GM23338 (cell line): ENCODE results near the gene PARP1. TPM values are rescaled to one million over a fixed set of nuclear protein-coding genes. Genes with fewer than 3 reads are reported as not detected.

Source experiments
- ATAC-seq: fragments of 200-7000 bp; cut with Tn5 transposase; 3 replicates; pipeline ENCODE4 v1.9.1; 2020
- DNase-seq: peaks from one replicate; pipeline ENCODE4 v3.0.0-alpha.2; 2015; ENCODE audit warnings: low spot score
- H2AFZ ChIP-seq: fragments of 200-600 bp; sonication (generic); 2 replicates; pipeline ENCODE4 v1.8.0; 2016; ENCODE audit warnings: antibody characterized with exemption, mild to moderate bottlenecking, moderate library complexity
- H3F3A ChIP-seq: fragments of 200-600 bp; sonication (generic); replicated peaks from 2 replicates; pipeline ENCODE4 v1.8.0; 2017; ENCODE audit warnings: antibody characterized with exemption, mixed run types, low read depth
- H3K27ac ChIP-seq: fragments of 200-600 bp; sonication (generic); 2 replicates; pipeline ENCODE4 v1.6.1; 2016; ENCODE audit warnings: low read depth
- H3K27me3 ChIP-seq: fragments of 200-600 bp; sonication (generic); 2 replicates; pipeline ENCODE4 v1.8.0; 2016; ENCODE audit warnings: mild to moderate bottlenecking, mixed run types, moderate library complexity; ENCODE audit not compliant: insufficient read depth
- H3K36me3 ChIP-seq: fragments of 200-600 bp; sonication (generic); 2 replicates; pipeline ENCODE4 v1.8.0; 2016; ENCODE audit warnings: mild to moderate bottlenecking; ENCODE audit not compliant: insufficient read depth
- H3K4me1 ChIP-seq: fragments of 200-600 bp; sonication (generic); 2 replicates; pipeline ENCODE4 v1.8.0; 2016; ENCODE audit warnings: mild to moderate bottlenecking, moderate library complexity; ENCODE audit not compliant: insufficient read depth
- H3K4me2 ChIP-seq: fragments of 200-600 bp; sonication (generic); 2 replicates; pipeline ENCODE4 v1.7.1; 2017; ENCODE audit warnings: mixed run types
- H3K4me3 ChIP-seq: fragments of 200-600 bp; sonication (generic); 2 replicates; pipeline ENCODE4 v1.6.1; 2016; ENCODE audit warnings: mixed run types
- H3K79me2 ChIP-seq: fragments of 200-600 bp; sonication (generic); replicated peaks from 2 replicates; pipeline ENCODE4 v1.8.0; 2017; ENCODE audit warnings: mild to moderate bottlenecking; ENCODE audit not compliant: insufficient read depth
- H3K9me2 ChIP-seq: fragments of 200-600 bp; sonication (generic); 2 replicates; pipeline ENCODE4 v1.8.0; 2017; ENCODE audit not compliant: insufficient read depth
- H4K20me1 ChIP-seq: fragments of 200-600 bp; sonication (generic); replicated peaks from 2 replicates; pipeline ENCODE4 v1.8.0; 2017; ENCODE audit warnings: mild to moderate bottlenecking; ENCODE audit not compliant: insufficient read depth
- H3K27ac Mint-ChIP-seq: 2 replicates; pipeline ENCODE4 v1.8.0; 2020; ENCODE audit warnings: inconsistent platforms, mild to moderate bottlenecking, moderate library complexity, mixed read lengths
- H3K27me3 Mint-ChIP-seq: 3 replicates; pipeline ENCODE4 v1.8.0; 2022; ENCODE audit warnings: low read depth, mild to moderate bottlenecking, moderate library complexity, mixed read lengths, inconsistent platforms; ENCODE audit not compliant: insufficient read depth, poor library complexity
- H3K36me3 Mint-ChIP-seq: 3 replicates; pipeline ENCODE4 v1.8.0; 2021; ENCODE audit warnings: low read depth, mild to moderate bottlenecking, inconsistent platforms, moderate library complexity, mixed read lengths
- H3K4me1 Mint-ChIP-seq: 3 replicates; pipeline ENCODE4 v1.8.0; 2020; ENCODE audit warnings: mild to moderate bottlenecking, inconsistent platforms, mixed read lengths
- H3K4me3 Mint-ChIP-seq: 3 replicates; pipeline ENCODE4 v1.8.0; 2021; ENCODE audit warnings: moderate library complexity, mild to moderate bottlenecking, inconsistent platforms, mixed read lengths
- H3K9me3 Mint-ChIP-seq: 3 replicates; pipeline ENCODE4 v1.8.0; 2020; ENCODE audit warnings: moderate library complexity, mild to moderate bottlenecking, inconsistent platforms, mixed read lengths
- CREB1 ChIP-seq: fragments of 250-450 bp; sonication (Bioruptor Pico); IDR thresholded peaks from 2 replicates; pipeline ENCODE4 v1.5.0; 2020; ENCODE audit warnings: low read depth, mild to moderate bottlenecking, moderate library complexity
- EZH2phosphoT487 ChIP-seq: fragments of 200-600 bp; sonication (generic); IDR thresholded peaks from one replicate; pipeline ENCODE4 v1.8.1; 2018; ENCODE audit warnings: antibody characterized with exemption; ENCODE audit not compliant: unreplicated experiment
- NANOG ChIP-seq: IDR thresholded peaks from 2 replicates; pipeline ENCODE4 v1.6.1; 2016; ENCODE audit warnings: antibody characterized with exemption, borderline replicate concordance
- STAT1 ChIP-seq: IDR thresholded peaks from one replicate; pipeline ENCODE4 v1.6.1; 2016; ENCODE audit warnings: antibody characterized with exemption; ENCODE audit not compliant: unreplicated experiment
- ZNF114 ChIP-seq: fragments of 250-450 bp; sonication (Bioruptor Pico); IDR thresholded peaks from 2 replicates; pipeline ENCODE4 v1.5.0; 2020; ENCODE audit warnings: mild to moderate bottlenecking, moderate library complexity
- ZNF331 ChIP-seq: fragments of 250-450 bp; sonication (Bioruptor Pico); IDR thresholded peaks from 2 replicates; pipeline ENCODE4 v1.5.0; 2020; ENCODE audit warnings: low read depth, mild to moderate bottlenecking, moderate library complexity
- polyA plus RNA-seq: library from polyadenylated mRNA; unstranded; fragments of >200 nt; fragmentation: Nextera tagmentation; extraction: Ambion mirVana; gene quantifications from 2 replicates; pipeline ENCODE4 v1.2.1, GENCODE V29; 2016
- total RNA-seq: library from RNA; depleted of rRNA; stranded (reverse); fragments of >200 nt; shearing (Covaris generic); gene quantifications from 2 replicates; pipeline ENCODE4 v1.2.3, GENCODE V29; 2014
- TF ChIP-seq, protein P1 (sequence below): fragments of 250-450 bp; sonication (Bioruptor Pico); IDR thresholded peaks from 2 replicates; pipeline ENCODE4 v1.5.0; 2020; ENCODE audit warnings: mild to moderate bottlenecking, moderate library complexity

The PARP1 gene
- total and polyA plus RNA-seq, 2 experiments from 2014 or later, result 877 to 1,082 TPM

GRCh38 chr1:226378071-226378470 is 29.8 kb downstream of the PARP1 start (continued):
- TF ChIP-seq, protein P1, sequence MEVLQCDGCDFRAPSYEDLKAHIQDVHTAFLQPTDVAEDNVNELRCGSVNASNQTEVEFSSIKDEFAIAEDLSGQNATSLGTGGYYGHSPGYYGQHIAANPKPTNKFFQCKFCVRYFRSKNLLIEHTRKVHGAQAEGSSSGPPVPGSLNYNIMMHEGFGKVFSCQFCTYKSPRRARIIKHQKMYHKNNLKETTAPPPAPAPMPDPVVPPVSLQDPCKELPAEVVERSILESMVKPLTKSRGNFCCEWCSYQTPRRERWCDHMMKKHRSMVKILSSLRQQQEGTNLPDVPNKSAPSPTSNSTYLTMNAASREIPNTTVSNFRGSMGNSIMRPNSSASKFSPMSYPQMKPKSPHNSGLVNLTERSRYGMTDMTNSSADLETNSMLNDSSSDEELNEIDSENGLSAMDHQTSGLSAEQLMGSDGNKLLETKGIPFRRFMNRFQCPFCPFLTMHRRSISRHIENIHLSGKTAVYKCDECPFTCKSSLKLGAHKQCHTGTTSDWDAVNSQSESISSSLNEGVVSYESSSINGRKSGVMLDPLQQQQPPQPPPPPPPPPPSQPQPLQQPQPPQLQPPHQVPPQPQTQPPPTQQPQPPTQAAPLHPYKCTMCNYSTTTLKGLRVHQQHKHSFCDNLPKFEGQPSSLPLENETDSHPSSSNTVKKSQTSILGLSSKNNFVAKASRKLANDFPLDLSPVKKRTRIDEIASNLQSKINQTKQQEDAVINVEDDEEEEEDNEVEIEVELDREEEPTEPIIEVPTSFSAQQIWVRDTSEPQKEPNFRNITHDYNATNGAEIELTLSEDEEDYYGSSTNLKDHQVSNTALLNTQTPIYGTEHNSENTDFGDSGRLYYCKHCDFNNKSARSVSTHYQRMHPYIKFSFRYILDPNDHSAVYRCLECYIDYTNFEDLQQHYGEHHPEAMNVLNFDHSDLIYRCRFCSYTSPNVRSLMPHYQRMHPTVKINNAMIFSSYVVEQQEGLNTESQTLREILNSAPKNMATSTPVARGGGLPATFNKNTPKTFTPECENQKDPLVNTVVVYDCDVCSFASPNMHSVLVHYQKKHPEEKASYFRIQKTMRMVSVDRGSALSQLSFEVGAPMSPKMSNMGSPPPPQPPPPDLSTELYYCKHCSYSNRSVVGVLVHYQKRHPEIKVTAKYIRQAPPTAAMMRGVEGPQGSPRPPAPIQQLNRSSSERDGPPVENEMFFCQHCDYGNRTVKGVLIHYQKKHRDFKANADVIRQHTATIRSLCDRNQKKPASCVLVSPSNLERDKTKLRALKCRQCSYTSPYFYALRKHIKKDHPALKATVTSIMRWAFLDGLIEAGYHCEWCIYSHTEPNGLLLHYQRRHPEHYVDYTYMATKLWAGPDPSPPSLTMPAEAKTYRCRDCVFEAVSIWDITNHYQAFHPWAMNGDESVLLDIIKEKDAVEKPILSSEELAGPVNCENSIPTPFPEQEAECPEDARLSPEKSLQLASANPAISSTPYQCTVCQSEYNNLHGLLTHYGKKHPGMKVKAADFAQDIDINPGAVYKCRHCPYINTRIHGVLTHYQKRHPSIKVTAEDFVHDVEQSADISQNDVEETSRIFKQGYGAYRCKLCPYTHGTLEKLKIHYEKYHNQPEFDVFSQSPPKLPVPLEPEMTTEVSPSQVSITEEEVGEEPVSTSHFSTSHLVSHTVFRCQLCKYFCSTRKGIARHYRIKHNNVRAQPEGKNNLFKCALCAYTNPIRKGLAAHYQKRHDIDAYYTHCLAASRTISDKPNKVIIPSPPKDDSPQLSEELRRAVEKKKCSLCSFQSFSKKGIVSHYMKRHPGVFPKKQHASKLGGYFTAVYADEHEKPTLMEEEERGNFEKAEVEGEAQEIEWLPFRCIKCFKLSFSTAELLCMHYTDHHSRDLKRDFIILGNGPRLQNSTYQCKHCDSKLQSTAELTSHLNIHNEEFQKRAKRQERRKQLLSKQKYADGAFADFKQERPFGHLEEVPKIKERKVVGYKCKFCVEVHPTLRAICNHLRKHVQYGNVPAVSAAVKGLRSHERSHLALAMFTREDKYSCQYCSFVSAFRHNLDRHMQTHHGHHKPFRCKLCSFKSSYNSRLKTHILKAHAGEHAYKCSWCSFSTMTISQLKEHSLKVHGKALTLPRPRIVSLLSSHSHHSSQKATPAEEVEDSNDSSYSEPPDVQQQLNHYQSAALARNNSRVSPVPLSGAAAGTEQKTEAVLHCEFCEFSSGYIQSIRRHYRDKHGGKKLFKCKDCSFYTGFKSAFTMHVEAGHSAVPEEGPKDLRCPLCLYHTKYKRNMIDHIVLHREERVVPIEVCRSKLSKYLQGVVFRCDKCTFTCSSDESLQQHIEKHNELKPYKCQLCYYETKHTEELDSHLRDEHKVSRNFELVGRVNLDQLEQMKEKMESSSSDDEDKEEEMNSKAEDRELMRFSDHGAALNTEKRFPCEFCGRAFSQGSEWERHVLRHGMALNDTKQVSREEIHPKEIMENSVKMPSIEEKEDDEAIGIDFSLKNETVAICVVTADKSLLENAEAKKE, result no peak
- TF ChIP-seq STAT1 (no peak), NANOG (no peak), ZNF114 (CRISPR knock-in tag) (no peak), CREB1 (CRISPR knock-in tag) (no peak)

GRCh38 chr1:226376300-226376699 is 31.6 kb downstream of the PARP1 start:
- H3K27me3 Mint-ChIP-seq, result no peaks in the 10 kb centered on the region
- DNase-seq (no peak), ATAC-seq (no peak)
- no peaks in the 10 kb centered on the region for H3K9me3 Mint-ChIP-seq
- H3K4me3 ChIP-seq, result no peak overlapping the region
- no peak overlapping the region for H3K4me3 Mint-ChIP-seq
- no peaks in the 10 kb centered on the region for H3K27me3 ChIP-seq
- H3K36me3 ChIP-seq, result peaks cover 70% of the 10 kb centered on the region
- H3K4me1 ChIP-seq, result no peaks in the 10 kb centered on the region
- H2AFZ ChIP-seq, result no peak overlapping the region
- H3K4me1 Mint-ChIP-seq, result no peaks in the 10 kb centered on the region
- H4K20me1 ChIP-seq, result peaks cover 32% of the 10 kb centered on the region; the same call in 1 of the 2 replicates
- no peak for TF ChIP-seq ZNF331
- TF ChIP-seq, protein P1, result no peak
- no peak for TF ChIP-seq EZH2phosphoT487
- peaks cover 99% of the 10 kb centered on the region for H3K36me3 Mint-ChIP-seq
- H3K79me2 ChIP-seq, result peaks cover 32% of the 10 kb centered on the region
- no peak overlapping the region for H3K27ac Mint-ChIP-seq
- H3F3A ChIP-seq, result peaks cover 3% of the 10 kb centered on the region
- H3K4me2 ChIP-seq, result no peak overlapping the region
- H3K9me2 ChIP-seq, result no peaks in the 10 kb centered on the region
- H3K27ac ChIP-seq, result no peak overlapping the region
